Fibroblast of lung (primary cell): ENCODE results near the gene EDN2.

ENCODE experiments used
- CTCF ChIP-seq, 2 donors: IDR thresholded peaks in 1 of 2; conservative IDR thresholded peaks in 1 of 2; 1 replicate in 1 of 2; 2 replicates in 1 of 2; pipeline ENCODE4 v1.5.1; 2011 to 2012; ENCODE audit warnings: low read length in 2 of 2, control low read depth in 1 of 2, inconsistent platforms in 1 of 2, low read depth in 1 of 2, mild to moderate bottlenecking in 1 of 2
- EZH2 ChIP-seq: IDR thresholded peaks from 2 replicates; pipeline ENCODE4 v1.5.1; 2012; ENCODE audit warnings: low read length, control low read depth, mild to moderate bottlenecking; ENCODE audit errors: missing control alignments

- TF ChIP-seq EZH2 = no peak
- TF ChIP-seq CTCF (conservative IDR thresholded peaks at IDR 0.05 in 1 of 2, IDR thresholded peaks at IDR 0.05 in 1 of 2; ENCODE audit: low read depth in 1 of 2, low read length in 2 of 2) = no peak
Observed at GRCh38 chr1:41482001-41482765, 2.3 kb downstream of the EDN2 start.
